Neural cell (in vitro differentiated cells): ENCODE data around the gene SAMD10. TPM values are rescaled to one million over a fixed set of nuclear protein-coding genes. Genes with fewer than 3 reads are reported as not detected.
"Not testable (repeated sequence)": the region's sequence is repeated elsewhere in the genome, so short reads cannot be mapped to it uniquely, and the experiment has no call there.

Source experiments
- H2AFZ ChIP-seq: fragments of 200-600, 300-800 bp; sonication (generic), shearing (Covaris generic); 2 replicates; pipeline ENCODE4 v1.6.0; 2014; ENCODE audit warnings: low read depth, mild to moderate bottlenecking, antibody characterized with exemption, low read length, moderate library complexity
- H3F3A ChIP-seq: fragments of 200-600 bp; shearing (Covaris generic); 2 replicates; pipeline ENCODE4 v1.6.1; 2016; ENCODE audit warnings: mild to moderate bottlenecking, moderate library complexity, mixed read lengths, antibody characterized with exemption, low read length; ENCODE audit not compliant: insufficient read depth, poor library complexity, severe bottlenecking
- H3K27ac ChIP-seq: fragments of 200-600, 300-800 bp; sonication (generic), shearing (Covaris generic); 2 replicates; pipeline ENCODE4 v1.5.1; 2014; ENCODE audit warnings: mild to moderate bottlenecking, low read length, moderate library complexity
- H3K27me3 ChIP-seq: fragments of 300-800, 200-600 bp; sonication (generic), shearing (Covaris generic); 2 replicates; pipeline ENCODE4 v1.6.0; 2014; ENCODE audit warnings: mild to moderate bottlenecking, low read depth, low read length, moderate library complexity; ENCODE audit not compliant: insufficient read depth
- H3K36me3 ChIP-seq: fragments of 300-800, 200-600 bp; sonication (generic), shearing (Covaris generic); 2 replicates; pipeline ENCODE4 v1.5.1; 2014; ENCODE audit warnings: mild to moderate bottlenecking, antibody characterized with exemption, low read length, moderate library complexity; ENCODE audit not compliant: insufficient read depth
- H3K4me2 ChIP-seq: fragments of 300-800, 200-600 bp; sonication (generic), shearing (Covaris generic); 2 replicates; pipeline ENCODE4 v1.6.0; 2014; ENCODE audit warnings: mild to moderate bottlenecking, low read length
- H3K4me3 ChIP-seq: fragments of 300-800, 200-600 bp; sonication (generic), shearing (Covaris generic); 2 replicates; pipeline ENCODE4 v1.5.1; 2014; ENCODE audit warnings: mild to moderate bottlenecking, low read length, moderate library complexity
- H3K79me2 ChIP-seq: fragments of 200-600 bp; shearing (Covaris generic); replicated peaks from 2 replicates; pipeline ENCODE4 v1.6.0; 2014; ENCODE audit warnings: mild to moderate bottlenecking, low read length, moderate library complexity; ENCODE audit not compliant: insufficient read depth
- H3K9ac ChIP-seq: fragments of 300-800, 200-600 bp; sonication (generic), shearing (Covaris generic); 2 replicates; pipeline ENCODE4 v1.6.1; 2016; ENCODE audit warnings: mild to moderate bottlenecking, low read length, mixed read lengths
- H3K9me2 ChIP-seq: fragments of 200-600 bp; shearing (Covaris generic); 2 replicates; pipeline ENCODE4 v1.6.1; 2016; ENCODE audit warnings: mild to moderate bottlenecking, low read length, mixed read lengths; ENCODE audit not compliant: insufficient read depth
- H3K9me3 ChIP-seq: fragments of 200-600, 300-800 bp; sonication (generic), shearing (Covaris generic); 2 replicates; pipeline ENCODE4 v1.6.1; 2016; ENCODE audit warnings: mild to moderate bottlenecking, mixed run types, low read length, moderate library complexity, mixed read lengths
- H4K20me1 ChIP-seq: fragments of 200-600 bp; shearing (Covaris generic); 2 replicates; pipeline ENCODE4 v1.6.1; 2016; ENCODE audit warnings: mild to moderate bottlenecking, mixed run types; ENCODE audit not compliant: insufficient read depth
- EP300 ChIP-seq: fragments of 450-650 bp; conservative IDR thresholded peaks from 2 replicates; pipeline ENCODE4 v1.6.1; 2014; ENCODE audit warnings: antibody characterized with exemption, mild to moderate bottlenecking, moderate library complexity; ENCODE audit not compliant: poor library complexity, severe bottlenecking
- EZH2 ChIP-seq: fragments of 200-600, 300-800 bp; shearing (Covaris generic), sonication (generic); IDR thresholded peaks from 2 replicates; pipeline ENCODE4 v1.6.1; 2014; ENCODE audit warnings: antibody characterized with exemption, low read length, borderline replicate concordance, mild to moderate bottlenecking; ENCODE audit not compliant: insufficient read depth, poor library complexity, severe bottlenecking
- MXI1 ChIP-seq: fragments of 450-650 bp; conservative IDR thresholded peaks from 2 replicates; pipeline ENCODE4 v1.6.1; 2014; ENCODE audit warnings: antibody characterized with exemption, mild to moderate bottlenecking; ENCODE audit not compliant: poor library complexity, severe bottlenecking
- POLR2AphosphoS5 ChIP-seq: IDR thresholded peaks from 2 replicates; pipeline ENCODE4 v1.6.1; 2012
- RAD21 ChIP-seq: fragments of 450-650 bp; conservative IDR thresholded peaks from 2 replicates; pipeline ENCODE4 v1.6.1; 2014; ENCODE audit warnings: antibody characterized with exemption, mild to moderate bottlenecking, moderate library complexity
- SMC3 ChIP-seq: fragments of 450-650 bp; conservative IDR thresholded peaks from 2 replicates; pipeline ENCODE4 v1.6.1; 2014; ENCODE audit warnings: antibody characterized with exemption, mild to moderate bottlenecking, moderate library complexity; ENCODE audit not compliant: poor library complexity
- TAF1 ChIP-seq: IDR thresholded peaks from 2 replicates; pipeline ENCODE4 v1.6.1; 2012; ENCODE audit warnings: low read depth
- polyA plus RNA-seq: library from polyadenylated mRNA; depleted of rRNA; stranded (reverse); fragments of >200 nt; gene quantifications from 2 replicates; pipeline ENCODE4 v1.2.3, GENCODE V29; 2014
- TF ChIP-seq, protein P1 (sequence below): fragments of 450-650 bp; IDR thresholded peaks from 2 replicates; pipeline ENCODE4 v1.5.1; 2014; ENCODE audit warnings: antibody characterized with exemption, mild to moderate bottlenecking, moderate library complexity; ENCODE audit not compliant: poor library complexity, severe bottlenecking
- TF ChIP-seq, protein P2 (sequence below): IDR thresholded peaks from 2 replicates; pipeline ENCODE4 v1.6.1; 2012; ENCODE audit warnings: borderline replicate concordance

The SAMD10 gene
- polyA plus RNA-seq, 1 donor from 2014 or later, result 23.3 TPM

DNA sequence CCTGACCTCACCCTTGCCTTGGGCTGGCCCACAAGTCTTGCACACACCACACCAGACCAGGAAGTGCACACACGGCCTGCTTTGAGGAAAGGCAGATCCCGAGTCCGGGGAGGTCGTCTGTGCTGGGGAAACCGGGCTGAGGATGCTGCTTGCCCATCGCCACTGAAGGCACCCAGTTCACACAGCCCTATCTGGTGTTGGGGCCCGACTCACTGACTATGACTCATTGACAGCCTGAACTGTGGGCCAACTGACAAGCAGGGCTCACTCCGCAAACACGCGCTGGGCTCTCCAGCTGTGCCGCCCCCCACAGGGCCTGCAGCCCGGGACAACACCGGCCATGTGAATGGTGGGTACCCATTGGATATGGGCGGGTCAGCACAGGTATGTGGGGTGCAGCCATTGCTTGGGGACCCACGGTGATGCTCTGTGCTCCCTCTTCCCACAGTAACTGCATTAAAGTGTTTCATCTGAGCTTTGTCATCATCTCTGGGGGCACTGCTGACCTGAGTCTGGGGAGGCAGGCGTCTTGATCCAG lies 1.6 kb downstream of the SAMD10 start:
- Histone ChIP-seq H3K79me2 (peaks cover 13% of the 10 kb centered on the region), H2AFZ (no peak overlapping the region), H3K4me3 (peak overlapping the region; percentile 96), H3K9me3 (no peaks in the 10 kb centered on the region), H3K9me2 (no peaks in the 10 kb centered on the region), H4K20me1 (no peaks in the 10 kb centered on the region), H3K27ac (no peak overlapping the region), H3K36me3 (no peaks in the 10 kb centered on the region), H3K27me3 (no peaks in the 10 kb centered on the region), H3K4me2 (peak overlapping the region; percentile 65), H3F3A (no peaks in the 10 kb centered on the region), H3K9ac (peak overlapping the region; percentile 84)
- TF ChIP-seq MXI1 (no peak), EZH2 (no peak), RAD21 (no peak), POLR2AphosphoS5 (no peak)
- TF ChIP-seq, protein P1, sequence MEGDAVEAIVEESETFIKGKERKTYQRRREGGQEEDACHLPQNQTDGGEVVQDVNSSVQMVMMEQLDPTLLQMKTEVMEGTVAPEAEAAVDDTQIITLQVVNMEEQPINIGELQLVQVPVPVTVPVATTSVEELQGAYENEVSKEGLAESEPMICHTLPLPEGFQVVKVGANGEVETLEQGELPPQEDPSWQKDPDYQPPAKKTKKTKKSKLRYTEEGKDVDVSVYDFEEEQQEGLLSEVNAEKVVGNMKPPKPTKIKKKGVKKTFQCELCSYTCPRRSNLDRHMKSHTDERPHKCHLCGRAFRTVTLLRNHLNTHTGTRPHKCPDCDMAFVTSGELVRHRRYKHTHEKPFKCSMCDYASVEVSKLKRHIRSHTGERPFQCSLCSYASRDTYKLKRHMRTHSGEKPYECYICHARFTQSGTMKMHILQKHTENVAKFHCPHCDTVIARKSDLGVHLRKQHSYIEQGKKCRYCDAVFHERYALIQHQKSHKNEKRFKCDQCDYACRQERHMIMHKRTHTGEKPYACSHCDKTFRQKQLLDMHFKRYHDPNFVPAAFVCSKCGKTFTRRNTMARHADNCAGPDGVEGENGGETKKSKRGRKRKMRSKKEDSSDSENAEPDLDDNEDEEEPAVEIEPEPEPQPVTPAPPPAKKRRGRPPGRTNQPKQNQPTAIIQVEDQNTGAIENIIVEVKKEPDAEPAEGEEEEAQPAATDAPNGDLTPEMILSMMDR, result no peak

DNA sequence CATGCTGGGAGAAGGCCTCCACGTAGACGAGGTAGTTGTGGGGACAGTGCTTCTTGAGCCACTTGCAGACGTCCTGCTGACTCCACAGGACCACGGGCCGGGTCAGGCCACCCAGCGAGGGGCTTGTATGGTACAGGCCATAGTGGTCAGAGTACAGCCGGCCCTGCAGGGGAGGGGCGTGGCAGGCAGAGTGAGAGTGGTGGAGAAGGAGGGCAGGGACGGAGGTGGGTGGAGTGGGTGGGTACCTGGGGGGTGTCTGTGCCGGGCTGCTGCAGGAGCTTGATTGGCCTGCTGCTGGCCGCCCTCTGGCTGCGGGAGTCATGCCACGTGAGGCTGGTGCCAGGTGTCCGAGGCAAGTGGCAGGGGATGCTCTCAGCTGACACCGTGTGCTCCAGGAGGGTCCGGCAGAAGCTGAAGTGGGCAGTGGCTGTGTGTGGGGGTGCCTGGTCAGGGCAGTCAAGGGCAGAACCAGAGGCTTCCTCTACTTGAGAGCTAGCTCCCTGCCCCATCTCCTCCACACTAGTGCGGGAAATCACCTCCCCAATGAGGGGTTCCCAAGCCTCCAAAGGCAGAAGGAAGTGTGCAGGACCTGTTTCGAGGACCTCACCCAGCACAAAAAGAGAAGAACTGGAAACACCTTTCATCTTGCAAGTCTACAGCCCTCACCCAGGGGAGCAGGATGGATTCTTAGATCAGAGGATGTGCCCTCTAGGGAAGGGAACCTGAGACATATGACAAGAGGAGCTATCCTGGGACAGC lies 2.3 kb downstream of the SAMD10 start:
- TF ChIP-seq EZH2 (no peak), RAD21 (no peak), SMC3 (no peak), TAF1 (no peak), EP300 (no peak), MXI1 (no peak), POLR2AphosphoS5 (no peak)
- TF ChIP-seq, protein P1, result no peak
- TF ChIP-seq, protein P2, sequence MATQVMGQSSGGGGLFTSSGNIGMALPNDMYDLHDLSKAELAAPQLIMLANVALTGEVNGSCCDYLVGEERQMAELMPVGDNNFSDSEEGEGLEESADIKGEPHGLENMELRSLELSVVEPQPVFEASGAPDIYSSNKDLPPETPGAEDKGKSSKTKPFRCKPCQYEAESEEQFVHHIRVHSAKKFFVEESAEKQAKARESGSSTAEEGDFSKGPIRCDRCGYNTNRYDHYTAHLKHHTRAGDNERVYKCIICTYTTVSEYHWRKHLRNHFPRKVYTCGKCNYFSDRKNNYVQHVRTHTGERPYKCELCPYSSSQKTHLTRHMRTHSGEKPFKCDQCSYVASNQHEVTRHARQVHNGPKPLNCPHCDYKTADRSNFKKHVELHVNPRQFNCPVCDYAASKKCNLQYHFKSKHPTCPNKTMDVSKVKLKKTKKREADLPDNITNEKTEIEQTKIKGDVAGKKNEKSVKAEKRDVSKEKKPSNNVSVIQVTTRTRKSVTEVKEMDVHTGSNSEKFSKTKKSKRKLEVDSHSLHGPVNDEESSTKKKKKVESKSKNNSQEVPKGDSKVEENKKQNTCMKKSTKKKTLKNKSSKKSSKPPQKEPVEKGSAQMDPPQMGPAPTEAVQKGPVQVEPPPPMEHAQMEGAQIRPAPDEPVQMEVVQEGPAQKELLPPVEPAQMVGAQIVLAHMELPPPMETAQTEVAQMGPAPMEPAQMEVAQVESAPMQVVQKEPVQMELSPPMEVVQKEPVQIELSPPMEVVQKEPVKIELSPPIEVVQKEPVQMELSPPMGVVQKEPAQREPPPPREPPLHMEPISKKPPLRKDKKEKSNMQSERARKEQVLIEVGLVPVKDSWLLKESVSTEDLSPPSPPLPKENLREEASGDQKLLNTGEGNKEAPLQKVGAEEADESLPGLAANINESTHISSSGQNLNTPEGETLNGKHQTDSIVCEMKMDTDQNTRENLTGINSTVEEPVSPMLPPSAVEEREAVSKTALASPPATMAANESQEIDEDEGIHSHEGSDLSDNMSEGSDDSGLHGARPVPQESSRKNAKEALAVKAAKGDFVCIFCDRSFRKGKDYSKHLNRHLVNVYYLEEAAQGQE, result no peak
- Histone ChIP-seq H2AFZ (no peak overlapping the region), H3K4me2 (no peak overlapping the region), H4K20me1 (no peaks in the 10 kb centered on the region), H3K9me3 (no peaks in the 10 kb centered on the region), H3K79me2 (peaks cover 7% of the 10 kb centered on the region), H3K36me3 (no peaks in the 10 kb centered on the region), H3F3A (no peaks in the 10 kb centered on the region), H3K27ac (no peak overlapping the region), H3K9me2 (no peaks in the 10 kb centered on the region), H3K4me3 (no peak overlapping the region), H3K27me3 (no peaks in the 10 kb centered on the region), H3K9ac (no peak overlapping the region)

DNA sequence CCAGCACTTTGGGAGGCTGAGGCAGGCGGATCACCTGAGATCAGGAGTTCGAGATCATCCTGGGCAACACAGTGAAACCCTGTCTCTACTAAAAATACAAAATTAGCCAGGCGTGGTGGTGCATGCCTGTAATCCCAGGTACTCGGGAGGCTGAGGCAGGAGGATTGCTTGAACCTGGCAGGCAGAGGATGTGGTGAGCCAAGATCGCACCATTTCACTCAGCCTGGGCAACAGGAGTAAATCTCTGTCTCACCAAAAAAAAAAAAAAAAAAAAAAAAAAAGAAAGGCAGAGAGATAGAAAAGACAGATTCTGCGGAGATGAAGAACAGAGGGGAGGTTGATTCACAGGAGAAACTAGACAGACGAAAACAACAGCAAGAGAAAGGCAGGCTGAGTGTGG lies 2.9 kb downstream of the SAMD10 start:
- H3K27ac ChIP-seq, H3K36me3 ChIP-seq: not testable (repeated sequence)

More for the DNA sequence above, 2.9 kb downstream of the SAMD10 start:
- H3K4me2 ChIP-seq, H3K9me3 ChIP-seq, H3K79me2 ChIP-seq, H3K27me3 ChIP-seq, H2AFZ ChIP-seq, H4K20me1 ChIP-seq, H3K9ac ChIP-seq, H3K4me3 ChIP-seq, H3F3A ChIP-seq, H3K9me2 ChIP-seq: not testable (repeated sequence)
